Endometrial microvascular endothelial cells (primary cell): ENCODE measurements around the gene SDK1. TPM values are rescaled to one million over a fixed set of nuclear protein-coding genes. Genes with fewer than 3 reads are reported as not detected.
"Not testable (repeated sequence)": the region's sequence is repeated elsewhere in the genome, so short reads cannot be mapped to it uniquely, and the experiment has no call there.

Source experiments
- in situ Hi-C: cut with HindIII; loops from 2 replicates; pipeline ENCODE4 v1.10.0; 2017; ENCODE audit warnings: low sequenced_read_pairs, low pct_unique_long_range_greater_than_20kb; ENCODE audit errors: inconsistent ontology term
- total RNA-seq: library from RNA; depleted of rRNA; stranded (reverse); fragments of >200 nt; gene quantifications from one replicate; pipeline ENCODE4 v1.2.3, GENCODE V29; 2015; ENCODE audit errors: inconsistent ontology term

SDK1 gene
- total RNA-seq, 1 donor from 2014 or later, result 1.6 TPM

DNA sequence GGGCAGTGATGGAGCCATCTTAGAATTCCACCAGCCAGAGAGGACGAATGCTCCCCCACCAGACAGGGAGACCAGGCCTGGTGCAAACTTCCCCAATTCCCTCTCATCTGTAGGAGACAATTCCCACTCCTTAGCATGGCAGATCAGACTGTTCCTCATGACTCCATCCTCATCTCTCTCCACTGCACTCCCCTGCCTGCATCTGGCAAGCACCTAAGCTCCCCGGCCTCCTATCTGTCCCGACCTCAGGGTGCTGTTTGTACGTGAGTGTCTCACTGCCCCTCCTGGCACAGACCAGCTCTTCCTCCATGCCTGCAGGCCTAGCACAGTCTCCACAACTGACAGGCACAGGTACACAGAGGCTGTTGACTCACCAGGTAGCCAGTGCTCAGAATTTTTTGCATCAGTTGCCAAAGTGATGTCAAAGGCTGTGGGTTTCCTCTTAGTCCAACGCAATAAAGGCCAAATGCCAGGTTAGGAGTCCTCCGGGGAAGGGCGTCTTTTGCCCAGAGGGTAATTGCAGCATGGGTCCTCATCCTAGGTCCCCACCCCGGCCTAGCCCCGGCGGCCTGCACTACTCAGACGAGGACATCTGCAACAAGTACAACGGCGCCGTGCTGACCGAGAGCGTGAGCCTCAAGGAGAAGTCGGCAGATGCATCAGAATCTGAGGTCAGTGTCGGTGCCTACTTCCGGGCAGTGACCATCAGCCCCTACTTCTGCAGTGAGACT, 944.2 kb downstream of the SDK1 start:
- in situ Hi-C loops, result no loop called here

DNA sequence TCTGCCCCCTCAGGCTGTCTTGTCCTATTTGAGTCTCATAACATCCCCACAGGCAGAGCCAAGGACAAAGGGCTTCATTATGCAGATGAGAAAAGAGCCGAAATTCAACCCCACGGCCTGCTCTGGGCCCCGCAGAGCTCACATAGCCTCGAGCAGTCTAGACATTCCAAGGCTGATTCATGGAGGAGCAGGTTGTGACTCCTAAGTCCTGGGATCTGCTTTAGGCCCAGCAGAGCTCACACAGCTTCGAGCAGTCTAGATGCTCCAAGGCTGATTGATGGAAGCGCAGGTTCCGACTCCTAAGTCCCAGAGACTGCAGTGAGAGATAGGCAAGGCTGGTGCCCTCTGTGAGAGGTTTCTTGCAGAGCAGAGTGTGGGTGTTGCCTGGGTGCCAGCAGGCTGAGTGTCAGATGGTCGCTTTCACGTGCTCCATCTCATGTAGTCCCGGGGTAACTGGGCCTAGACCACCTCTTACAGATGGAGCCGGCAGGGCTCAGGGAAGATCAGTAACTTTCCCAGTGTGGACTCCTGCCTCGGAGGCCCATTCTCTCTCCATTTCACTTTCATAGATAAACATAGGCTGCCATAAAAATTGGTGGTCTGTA, 944.9 kb downstream of the SDK1 start:
- in situ Hi-C loops, result no loop called here

DNA sequence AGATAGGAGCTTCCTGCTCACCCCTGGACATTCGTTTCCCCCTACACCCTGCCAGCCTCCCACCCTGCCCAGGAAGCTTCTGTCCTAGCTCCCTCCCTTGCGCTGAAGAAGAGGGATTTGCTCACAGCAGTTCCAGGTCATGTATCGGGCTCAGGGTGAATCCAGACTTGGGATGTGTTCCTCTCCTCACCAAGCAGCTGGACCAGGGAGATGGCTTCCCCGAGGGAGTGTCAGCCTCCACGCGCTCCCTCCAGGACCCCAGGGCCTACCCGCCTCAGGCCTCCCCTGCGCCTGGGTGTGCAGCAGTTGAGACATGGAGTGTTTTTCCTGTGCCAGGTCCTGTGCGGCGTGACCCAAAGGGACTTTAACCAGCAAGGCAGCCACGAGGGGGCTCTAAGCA, 945.5 kb downstream of the SDK1 start:
- in situ Hi-C loops, result no loop called here

GRCh38 chr7:4247106-4247876, 946.2 kb downstream of the SDK1 start:
- in situ Hi-C loops, result no loop called here

- in situ Hi-C loops, result no loop called here
Observed at GRCh38 chr7:4248295-4248694, 947.2 kb downstream of the SDK1 start.

- in situ Hi-C loops, result no loop called here
Observed at GRCh38 chr7:4249241-4249640, 948.2 kb downstream of the SDK1 start.

GRCh38 chr7:4255336-4255735, 954.3 kb downstream of the SDK1 start:
- in situ Hi-C loops, result no loop called here

DNA sequence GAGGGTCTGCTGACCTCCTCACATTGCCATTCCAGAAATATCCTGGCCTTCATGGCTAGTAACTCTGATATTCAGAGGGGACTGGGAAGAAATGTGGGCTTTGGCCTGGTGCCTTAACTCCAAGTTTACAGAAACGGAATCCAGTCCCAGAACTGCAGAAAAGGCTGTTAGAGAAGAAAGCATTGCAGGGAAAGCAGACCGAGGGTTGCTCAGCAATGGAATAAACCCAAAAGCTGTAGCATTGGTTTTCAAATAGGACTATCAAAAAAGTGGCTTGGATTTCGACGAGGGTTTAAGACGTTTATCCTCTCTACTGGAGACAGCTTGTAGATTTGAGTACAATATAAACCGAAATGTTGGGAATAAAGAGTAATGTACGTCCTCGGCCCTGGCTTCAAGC, 955.2 kb downstream of the SDK1 start:
- in situ Hi-C loops, result no loop called here

DNA sequence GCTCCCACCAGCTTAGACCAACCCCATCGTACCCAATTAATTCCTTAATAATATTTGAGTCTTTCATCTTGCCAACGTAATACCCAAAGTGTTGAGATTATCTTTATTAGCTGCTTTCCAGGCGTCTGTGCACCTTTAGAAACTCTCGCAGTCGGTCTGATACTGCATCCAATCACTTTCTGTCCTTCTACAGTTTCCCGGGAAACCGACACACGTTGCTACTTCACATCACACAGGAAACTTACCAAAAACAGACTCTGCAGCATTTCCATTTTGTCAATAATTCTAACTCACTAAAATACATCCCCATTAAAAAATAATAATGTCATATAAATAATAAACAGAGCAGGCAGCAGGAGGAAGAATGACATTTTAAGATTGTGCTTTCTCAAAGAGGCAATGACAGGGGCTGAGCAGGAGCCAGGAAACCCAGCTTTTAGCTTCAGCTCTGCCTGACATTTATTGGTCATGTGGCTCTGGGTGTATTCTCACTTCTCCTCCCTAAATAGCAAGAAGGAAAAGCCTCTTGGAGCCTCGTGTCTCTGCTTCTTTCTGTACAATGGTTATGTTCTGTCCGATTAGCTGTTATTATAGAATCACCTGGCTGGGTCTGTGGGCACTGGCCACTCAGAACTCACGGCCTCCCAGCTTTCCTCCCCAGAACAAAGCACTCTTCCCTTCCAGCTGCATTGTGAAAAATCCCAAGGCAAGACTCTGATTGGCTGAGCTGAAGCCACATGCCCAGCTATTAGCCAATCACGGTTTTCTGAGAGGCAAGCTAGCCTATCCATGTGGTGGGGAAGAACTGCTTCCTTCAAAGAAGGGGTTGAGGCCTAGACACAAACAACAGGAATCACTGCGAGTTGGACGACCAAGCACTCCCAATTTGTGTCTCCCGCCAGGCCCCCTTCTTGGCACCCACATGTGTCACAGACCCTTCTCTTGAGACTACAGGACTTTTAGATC, 956.4 kb downstream of the SDK1 start:
- in situ Hi-C loops, result no loop called here

- in situ Hi-C loops, result not testable (repeated sequence)
Observed at GRCh38 chr7:4260116-4260515, 959.1 kb downstream of the SDK1 start.

GRCh38 chr7:4260867-4261600, 960.0 kb downstream of the SDK1 start:
- in situ Hi-C loops, result no loop called here

GRCh38 chr7:4261601-4261960, 960.5 kb downstream of the SDK1 start:
- in situ Hi-C loops, result no loop called here

- in situ Hi-C loops, result not testable (repeated sequence)
Observed at GRCh38 chr7:4264206-4264605, 963.2 kb downstream of the SDK1 start.

DNA sequence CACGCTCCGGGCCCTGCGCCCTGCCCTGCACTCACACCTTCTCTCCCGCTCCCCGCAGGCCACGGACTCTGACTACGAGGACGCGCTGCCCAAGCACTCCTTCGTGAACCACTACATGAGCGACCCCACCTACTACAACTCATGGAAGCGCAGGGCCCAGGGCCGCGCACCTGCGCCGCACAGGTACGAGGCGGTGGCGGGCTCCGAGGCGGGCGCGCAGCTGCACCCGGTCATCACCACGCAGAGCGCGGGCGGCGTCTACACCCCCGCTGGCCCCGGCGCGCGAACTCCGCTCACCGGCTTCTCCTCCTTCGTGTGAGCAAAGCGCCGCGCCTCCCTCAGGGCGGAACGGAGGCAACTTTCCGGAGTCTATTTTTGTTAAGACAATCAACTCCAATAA, 964.0 kb downstream of the SDK1 start:
- in situ Hi-C loops, result no loop called here

- in situ Hi-C loops, result no loop called here
Observed at GRCh38 chr7:4265676-4266075, 964.6 kb downstream of the SDK1 start.

GRCh38 chr7:4266270-4267040, 965.4 kb downstream of the SDK1 start:
- in situ Hi-C loops, result no loop called here

- in situ Hi-C loops, result no loop called here
Observed at GRCh38 chr7:4267341-4268039, 966.4 kb downstream of the SDK1 start.
